Stimulated activated CD4-positive, alpha-beta T cell treated with anti-CD3 and anti-CD28 coated beads, Interleukin-1b, Interleukin-23, amount 100 ng/mL, for 48 hours (primary cell): ENCODE results near the gene ASTN2.
"Not testable (repeated sequence)": the region's sequence is repeated elsewhere in the genome, so short reads cannot be mapped to it uniquely, and the experiment has no call there.

ENCODE experiments used
- DNase-seq: peaks from one replicate; pipeline ENCODE4 v3.0.0-alpha.2; 2020

Gene ASTN2

DNA sequence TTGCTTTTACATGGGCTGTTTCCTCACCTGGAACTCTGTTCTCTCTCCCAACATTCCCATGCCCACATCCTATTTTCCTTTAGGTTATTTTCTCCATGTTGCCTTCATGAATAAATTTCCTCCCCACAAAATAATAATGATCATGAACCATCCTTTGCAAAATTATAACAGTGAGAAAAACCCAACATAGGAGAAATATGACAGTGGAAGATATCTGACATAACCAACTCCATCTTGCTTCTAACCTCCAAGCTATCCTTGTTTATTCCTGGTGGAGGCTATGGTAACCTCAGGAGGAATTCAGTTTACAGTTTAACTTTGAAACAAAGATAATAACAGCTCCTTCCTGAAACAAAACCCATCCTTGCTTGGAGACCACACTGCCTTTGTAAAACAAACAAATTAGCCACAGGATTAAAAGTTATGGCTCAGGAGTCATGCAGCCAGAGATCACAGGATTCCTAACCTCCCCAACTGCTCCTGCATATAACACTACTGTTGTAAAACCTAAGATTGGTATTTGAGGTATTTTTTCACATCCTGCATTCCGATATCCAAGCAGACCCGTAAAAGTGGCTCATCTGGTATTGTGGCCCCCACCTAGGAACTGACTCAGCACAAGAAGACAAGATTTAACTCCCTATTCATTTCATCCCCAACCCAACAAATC is 515.4 kb downstream of the ASTN2 start:
- DNase-seq, result no peak

DNA sequence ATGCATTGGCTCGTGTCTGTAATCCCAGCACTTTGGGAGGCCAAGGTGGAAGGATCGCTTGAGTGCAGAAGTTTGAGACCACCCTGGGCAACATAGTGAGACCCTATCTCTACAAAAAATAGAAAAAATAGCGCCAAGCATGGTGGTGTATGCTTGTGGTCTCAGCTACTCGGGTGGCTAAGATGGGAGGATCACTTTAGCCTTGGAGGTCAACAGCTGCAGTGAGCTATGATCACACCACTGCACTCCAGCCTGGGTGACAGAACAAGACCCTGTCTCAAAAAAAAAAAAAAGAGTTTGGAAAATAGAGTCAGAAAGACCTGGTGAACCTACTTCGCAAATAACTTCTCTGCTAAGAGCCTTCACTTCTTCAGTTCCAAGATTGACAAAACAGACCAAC is 516.7 kb downstream of the ASTN2 start:
- not testable (repeated sequence) for DNase-seq

DNA sequence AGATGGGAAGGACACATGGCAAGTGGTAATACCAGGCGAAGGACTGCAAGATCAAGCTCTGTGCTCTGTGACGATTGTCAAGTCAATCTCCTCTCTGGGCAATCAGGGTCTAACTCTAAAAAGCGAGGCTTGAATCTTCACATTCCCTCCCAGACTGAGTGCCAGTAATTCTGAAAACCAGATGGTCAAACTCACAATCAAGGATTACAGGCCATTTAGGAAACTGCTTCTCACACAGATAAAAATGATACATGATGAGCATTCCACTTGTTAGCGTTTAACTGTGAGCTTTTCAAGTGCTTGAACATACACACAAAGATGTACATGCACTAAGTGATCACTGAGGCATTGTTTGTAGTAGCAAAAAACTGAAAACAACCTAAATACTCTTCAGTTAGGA is 517.7 kb downstream of the ASTN2 start:
- DNase-seq, result no peak

DNA sequence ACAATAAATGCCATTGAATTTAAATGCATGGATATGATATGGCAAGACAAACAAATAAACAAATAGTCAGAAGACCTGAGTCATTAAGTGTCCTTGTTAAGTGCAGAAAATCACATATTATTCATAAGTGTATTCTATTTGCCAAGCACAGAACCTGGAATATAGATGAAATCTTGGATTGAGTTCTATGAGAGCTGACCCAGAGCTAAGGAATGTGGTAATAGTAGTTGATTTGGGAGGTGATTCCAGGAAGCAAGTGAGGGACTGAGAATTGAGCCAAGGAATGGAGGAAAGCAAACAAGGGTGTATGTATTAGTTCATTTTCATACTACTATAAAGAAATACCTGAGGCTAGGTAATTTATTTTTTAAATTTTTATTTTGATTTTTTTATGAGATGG is 518.9 kb downstream of the ASTN2 start:
- no peak for DNase-seq

DNA sequence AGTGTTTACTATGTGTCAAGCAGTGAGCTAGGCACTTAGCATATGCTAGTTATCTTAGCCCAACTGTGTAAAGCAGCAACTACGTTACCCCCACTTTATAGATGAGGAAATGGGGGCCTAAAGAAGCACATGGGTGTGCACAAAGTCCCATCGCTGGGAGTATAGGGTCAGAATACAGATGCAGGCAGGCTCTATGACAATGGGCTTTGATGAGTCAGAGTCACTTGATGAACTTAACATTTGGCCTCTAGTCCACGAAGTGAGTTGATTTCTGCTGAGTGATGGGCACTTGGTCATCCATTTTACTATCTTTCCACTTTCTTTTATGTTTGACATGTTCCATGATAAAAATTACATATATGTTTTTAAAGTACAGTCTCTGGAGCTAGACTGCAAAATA is 523.4 kb downstream of the ASTN2 start:
- no peak for DNase-seq

DNA sequence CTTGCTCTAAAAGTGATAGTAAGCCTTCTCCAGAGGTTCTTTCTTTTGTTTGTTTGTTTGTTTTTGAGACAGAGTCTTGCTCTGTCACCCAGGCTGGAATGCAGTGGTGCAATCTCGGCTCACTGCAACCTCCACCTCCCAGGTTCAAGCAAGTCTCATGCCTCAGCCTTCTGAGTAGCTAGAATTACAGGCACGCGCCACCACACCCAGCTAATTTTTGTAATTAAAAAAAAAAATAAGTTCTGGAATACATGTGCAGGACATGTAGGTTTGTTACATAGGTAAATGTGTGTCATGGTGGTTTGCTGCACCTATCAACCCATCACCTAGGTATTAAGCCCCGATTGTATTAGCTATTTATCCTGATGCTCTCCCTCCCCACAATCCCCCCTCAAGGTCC is 526.4 kb downstream of the ASTN2 start:
- DNase-seq, result not testable (repeated sequence)

DNA sequence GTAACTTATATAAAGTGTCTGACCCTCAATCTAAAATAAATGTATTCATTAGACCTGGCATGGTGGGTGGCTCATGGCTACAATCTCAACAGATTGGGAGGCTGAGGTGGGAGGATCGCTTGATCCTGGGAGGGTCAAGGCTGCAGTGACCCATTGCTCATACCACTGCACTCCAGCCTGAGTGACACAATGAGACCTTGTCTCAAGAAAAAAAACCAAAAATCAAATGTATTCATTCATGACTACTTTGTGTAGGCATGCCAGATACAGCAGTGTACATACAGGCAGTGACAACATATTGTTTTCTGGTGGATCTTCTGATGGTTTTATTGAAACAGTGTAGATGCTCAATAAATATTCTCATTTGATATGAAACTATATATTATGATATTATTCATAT is 526.8 kb downstream of the ASTN2 start:
- DNase-seq, result no peak

DNA sequence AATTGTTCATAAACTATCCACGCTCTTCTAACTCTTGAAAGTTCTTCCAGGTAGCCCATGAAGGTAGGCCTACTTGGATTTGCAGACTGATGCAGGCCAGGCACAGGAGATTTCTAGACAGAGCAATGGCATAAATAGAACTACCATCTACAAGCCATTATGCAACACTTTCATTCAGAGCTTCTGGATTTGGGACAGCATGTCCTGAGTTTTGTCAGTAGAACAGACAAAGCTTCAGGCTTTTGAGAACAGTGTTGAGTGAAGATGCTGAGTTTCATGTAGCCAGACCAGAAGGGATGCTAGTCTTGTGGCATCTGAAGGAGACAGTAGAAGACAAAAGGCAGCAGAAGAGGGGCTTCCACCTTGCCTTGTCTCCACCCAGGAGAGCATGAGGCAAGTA is 531.2 kb downstream of the ASTN2 start:
- no peak for DNase-seq

DNA sequence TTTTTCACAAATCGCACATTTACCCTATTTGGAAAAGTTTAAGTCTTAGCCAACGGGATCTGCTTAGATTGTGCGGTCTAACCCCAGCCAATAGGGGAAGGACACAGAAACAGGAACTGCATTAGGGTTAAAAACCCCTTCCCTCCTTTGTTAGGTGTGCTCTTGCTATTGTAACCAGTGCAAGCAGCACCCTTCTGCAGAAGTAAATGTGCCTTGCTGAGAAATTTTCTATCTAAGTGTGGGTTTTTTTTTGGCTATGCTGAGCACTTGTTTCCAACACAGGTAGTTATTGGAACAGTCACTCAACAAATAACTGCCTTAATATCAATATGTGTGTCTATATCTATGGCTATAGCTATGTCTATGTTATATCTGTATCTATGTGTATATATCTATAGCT is 537.8 kb downstream of the ASTN2 start:
- DNase-seq, result no peak

DNA sequence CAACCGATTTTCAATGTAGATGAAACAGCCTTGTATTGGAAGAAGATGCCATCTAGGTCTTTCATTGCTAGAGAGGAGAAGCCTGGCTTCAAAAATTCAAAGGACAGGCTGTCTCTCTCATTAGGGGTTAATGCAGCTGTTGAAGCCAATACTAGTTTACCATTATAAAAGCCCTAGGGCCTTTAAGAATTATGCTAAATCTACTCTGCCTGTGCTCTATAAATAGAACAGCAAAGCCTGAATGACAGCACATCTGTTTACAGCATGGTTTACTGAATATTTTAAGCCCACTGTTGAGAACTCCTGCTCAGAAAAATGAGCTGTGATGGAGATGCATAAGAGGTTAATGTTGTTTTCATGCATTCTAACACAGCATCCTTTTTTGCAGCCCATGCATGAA is 539.3 kb downstream of the ASTN2 start:
- DNase-seq, result no peak

DNA sequence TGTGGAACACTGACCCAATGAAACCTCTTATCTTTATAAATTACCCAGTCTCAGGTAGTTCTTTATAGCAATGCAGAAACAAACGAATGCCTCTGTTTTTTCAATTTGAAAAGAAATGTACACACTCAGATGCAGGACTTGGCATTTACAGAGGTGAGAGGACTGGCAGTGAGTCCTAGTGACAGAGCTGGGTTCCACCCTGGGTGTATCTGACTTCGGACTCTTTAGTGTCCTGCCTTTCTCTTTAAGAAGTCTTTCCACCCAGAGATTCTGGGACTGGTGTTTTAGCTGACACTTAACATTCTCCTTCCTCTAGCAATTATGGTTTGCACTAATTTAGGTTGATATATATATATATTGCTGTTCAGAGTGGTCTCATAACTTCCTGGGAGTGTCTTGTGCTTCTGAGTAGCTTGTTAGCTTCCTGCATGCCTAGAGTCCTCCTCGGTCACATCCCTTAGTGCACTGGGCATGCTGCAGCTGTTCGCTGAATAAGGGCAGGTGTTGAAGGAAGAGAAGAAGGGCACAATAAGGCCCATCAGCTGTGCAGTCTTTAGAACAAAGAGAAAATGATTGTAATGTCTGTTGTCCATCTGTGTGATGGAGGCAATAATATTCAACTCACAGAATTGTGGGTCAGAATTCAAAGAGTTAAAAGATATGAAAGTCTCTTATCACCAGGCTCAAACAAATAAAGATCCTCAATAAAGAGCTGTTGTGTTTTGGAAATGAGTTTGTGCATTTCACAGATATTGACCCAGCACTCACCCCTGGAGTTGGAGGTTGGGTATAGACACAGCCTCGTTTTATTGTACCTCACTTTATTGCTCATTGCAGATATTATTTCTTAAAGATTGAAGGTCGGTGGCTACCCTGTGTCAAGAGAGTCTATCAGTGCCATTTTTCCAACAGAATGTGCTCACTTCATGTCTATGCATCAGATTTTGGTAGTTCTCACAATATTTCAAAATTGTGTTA is 540.6 kb downstream of the ASTN2 start:
- no peak for DNase-seq

DNA sequence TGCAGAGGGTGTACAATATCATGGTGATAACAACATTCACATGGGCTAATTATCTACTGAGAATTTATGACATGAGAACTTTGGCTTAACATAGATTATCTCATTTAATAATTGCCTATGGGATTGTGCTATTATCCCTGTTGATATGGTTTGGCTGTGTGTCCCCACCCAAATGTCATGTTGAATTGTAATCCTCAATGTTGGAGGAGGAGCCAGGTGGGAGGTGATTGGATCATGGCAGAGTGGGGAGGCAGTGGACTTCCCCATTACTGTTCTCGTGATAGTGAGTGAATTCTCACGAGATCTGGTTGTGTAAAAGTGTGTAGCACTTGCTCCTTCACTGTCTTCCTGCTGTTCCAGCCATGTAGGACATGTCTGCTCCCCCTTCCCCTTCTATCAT is 541.4 kb downstream of the ASTN2 start:
- no peak for DNase-seq

DNA sequence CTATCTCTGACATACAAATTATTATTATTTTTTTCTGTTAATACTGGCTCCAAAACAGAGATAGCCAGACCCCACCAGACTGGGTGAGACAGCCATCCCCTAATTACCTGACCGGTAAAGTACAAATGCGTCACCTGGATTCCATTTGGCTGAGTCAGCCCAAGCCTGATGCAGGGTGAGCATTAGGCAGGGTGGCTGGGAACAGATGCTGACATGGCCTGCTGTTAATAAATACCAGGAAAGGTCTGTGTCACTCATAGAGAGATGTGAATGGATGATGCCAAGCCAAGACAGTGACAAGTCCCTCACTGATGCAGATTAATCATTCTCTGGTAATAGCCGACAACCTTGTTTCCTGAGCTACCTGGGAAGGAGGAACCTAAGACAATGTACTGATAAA is 544.3 kb downstream of the ASTN2 start:
- no peak for DNase-seq

DNA sequence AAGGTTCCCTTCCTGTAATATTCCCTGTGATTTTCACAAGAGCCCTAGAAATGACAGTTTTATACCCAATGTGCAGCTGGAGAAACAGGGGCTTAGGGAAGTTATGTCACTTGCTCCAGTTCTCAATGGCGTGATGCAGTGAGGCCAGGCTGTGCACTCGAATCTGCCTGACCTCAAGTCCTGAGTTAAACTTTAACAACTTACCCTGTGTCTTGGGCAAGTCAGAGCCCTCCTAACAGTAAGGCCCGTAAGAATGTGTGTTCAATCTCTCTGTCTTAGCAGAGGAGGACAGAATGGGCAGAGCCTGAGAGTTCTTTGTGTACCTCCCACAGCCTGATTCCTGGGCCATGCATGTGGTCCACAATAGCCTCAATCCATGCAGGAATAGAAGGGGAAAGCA is 546.7 kb downstream of the ASTN2 start:
- no peak for DNase-seq

DNA sequence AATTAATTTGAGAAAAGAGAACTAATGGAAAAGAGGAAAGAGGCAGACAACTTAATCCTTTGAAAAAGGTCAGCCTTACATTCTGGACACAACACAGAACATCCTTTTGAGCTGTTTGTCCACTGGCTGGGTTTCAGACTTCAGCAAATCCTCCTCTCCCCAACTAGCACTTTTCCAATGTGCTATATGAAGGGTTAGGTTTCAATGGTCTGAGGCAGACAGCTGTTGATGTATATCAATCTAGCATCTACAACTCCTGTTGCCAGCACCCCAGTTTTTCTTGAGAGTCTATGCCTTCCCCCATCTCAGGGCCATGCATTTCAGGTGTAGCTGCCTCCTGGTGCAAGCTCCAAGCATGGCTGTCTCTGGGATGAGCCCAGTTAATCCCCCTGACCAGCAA is 553.5 kb downstream of the ASTN2 start:
- no peak for DNase-seq

DNA sequence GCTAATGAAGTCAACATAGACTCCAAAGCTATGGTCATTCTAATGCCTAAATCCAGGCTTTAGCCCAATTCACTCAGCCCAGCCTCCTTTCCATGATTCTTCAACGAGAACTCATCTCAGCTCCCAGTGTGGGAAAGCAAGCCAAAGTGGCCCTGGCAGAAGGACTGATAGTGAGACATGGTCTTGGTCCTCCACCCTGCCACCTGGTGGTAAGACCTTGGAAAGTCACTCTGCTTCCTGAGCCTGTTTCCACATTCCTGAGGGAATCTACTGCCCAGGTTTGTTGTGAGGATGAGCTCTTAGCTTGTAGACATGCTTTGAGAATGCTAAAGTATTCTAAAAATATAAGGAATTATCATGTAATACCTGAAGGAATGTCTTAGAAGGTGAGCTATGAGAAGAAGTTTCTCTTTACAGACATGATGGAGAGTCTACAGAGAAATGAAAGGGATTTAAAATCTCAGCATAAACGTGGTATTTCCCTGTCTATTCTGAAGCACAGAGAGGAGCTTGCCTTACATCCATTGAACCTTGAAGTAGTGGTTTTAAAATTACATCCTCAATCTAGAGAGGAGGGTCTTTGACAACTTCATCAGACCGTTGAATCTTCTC is 554.2 kb downstream of the ASTN2 start:
- DNase-seq, result peak; percentile 2

DNA sequence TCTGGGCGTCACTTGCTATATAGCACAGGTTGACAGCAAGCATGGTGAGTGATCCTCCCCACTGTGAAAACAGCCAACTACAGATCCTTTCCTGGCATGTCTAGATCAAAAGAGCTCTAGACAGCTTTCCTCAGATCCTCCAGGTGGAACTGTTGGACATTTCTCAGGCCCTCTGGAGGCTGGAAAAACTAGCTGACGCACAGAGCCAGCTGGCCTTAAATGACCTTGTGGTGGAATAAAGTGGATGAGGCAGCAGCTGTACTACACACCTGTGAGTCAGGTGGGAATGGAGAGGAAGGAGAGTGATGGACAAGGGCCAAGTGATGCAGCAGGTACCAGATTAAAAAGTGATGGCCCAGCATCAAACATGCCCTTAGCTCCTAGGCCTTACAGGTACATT is 555.1 kb downstream of the ASTN2 start:
- no peak for DNase-seq

DNA sequence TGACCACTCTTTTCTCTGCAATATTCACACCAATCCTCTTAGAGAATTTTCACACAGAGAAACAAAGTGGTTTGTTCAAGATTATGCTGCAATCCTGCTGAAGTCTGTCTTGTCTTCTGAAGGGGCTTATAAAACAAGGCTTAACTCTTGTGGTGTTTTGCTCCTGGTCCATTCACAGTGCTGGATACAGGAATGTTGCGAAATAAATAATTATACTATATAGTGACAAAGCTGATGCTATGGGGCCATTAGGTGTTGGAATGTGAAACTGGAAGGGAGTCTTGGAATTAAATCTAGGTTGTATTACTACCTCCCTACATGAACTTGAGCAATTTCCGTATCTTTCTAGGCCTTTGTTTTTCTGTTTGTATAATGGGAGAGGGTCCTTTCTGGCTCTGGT is 557.5 kb downstream of the ASTN2 start:
- no peak for DNase-seq

DNA sequence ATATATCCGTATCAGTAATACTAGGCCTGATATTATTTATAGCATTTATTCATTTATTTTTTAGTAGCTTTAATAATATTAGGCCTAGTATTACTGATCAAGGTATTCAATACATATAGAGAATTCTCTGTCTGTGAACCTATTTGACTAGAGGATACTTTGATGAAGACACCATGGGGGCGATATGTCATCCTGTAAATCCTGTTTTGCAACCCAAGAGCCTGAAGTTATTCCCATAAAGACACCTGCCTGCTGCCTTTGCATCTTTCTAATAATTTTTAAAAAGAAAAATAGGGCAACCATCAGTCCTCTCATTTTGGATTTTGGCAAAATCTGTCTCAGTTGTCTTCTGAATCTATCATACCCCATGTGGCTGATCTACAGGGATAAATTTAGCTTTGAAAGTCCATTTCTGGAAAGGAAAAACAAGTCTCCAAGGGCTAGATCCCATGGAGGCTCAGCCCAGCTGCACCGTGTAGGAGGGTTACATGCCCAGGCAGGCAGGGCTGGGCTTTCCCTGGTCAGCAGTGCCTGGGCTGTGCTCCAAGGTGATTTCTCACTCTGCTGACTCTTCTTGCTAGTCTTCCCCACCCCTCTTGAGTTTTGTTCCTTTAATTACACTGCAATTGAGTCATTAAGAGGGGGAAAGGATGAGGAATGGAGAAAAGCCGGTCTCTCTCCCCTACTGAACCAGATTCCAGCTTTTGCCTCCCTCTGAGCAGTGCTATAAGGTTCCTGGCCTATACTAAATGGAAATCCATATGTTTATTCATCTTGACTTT is 558.8 kb downstream of the ASTN2 start:
- DNase-seq, result no peak

DNA sequence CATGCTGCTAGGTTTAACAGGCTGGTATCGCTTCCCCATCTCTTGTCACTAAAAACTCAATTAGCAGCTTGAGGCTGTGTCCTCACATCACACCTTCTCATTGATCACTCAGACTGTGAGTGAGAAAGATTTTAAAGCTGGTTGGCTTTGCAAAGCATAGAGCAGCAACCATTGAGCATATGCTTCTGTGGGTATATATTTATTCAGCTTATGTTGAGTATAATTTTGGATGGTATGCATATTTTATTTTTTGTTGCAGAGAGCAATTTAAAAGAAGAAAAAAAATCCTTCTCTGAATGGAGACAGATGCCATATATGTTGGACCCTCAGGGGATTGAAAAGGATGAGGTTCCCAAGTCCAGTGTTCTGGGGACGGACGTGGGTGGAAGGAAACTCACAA is 565.1 kb downstream of the ASTN2 start:
- DNase-seq, result no peak

DNA sequence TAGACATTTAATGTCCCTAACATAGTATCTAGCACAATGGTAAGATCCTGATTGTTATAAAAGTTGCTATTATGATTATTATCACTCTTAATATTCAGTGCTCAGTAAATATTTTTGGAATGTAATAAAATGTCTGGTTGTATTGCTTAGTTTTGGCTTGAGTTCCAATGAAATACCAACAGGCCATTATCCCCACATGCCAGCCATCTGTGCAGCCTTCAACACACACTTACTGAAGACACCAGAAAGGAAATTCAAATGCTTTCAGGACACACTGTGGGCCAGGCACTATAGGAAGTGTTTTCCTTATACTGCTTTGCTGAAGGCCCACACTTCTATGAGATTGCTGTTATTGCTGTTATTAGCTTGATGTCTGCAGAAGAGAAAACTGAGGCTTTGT is 570.2 kb downstream of the ASTN2 start:
- no peak for DNase-seq

DNA sequence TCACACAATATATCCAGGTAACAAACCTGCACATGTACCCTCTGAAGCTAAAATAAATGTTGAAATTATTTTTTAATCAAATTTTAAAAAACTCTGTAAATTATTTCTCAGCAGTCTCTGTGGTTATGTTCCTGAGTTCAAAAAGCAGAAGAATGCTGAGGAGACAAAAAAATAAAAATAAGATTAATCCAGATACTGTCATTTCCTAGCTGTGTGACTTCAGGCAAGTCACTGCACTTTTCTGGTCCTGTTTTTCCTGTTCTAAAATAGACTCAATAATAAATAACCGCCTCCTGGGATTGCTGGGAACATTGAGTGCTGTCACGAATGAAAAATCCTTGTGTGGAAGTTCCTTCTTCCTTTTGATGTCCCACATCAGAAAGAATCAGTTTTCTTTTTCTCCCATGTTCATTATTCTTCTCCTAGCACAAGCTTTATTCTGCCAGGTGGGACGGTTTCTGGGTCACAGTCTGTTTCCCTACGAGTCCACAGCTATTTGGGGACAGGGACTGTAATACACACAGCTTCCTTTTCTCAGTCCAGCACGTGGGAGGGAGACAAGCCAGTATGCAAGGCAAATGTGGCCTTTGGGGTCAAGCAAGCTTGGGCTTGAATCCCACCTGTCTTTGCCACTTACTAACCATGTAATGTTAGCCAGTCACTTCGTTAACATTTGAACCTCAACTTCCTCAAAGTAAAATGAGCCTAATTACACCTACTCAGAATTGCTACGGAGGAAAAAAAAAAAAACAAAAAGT is 570.8 kb downstream of the ASTN2 start:
- DNase-seq, result no peak
